ENCODE measurements around the gene SCN1B. TPM values are rescaled to one million over a fixed set of nuclear protein-coding genes. Genes with fewer than 3 reads are reported as not detected.

Gene SCN1B
- total and polyA plus RNA-seq, 9 donors, result 3.0 to 6.7 (median 3.5) TPM

DNA sequence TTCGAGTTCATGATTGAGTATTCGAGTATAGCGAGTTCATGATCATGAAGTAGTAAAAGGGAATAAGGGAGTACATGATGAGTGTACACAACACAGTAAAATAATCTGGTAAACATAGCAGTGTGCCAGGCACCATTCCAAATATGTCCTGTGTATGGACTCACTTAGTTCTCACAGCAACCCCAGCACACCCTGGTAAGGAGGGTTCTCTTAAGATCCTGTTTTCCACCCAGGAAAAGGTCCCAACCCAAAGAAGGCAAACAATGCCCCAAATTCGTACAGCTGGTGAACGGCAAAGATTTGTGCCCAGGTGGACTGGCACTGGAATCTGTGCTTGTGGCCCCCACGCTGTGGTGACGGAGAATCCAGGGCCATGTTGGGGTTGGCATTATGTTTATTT lies 32.7 kb downstream of the SCN1B start:
- WGBS (ENCODE audit: insufficient coverage), result 80% methylated on average over 2 of the region's 7 CpGs
- Histone ChIP-seq H3K27me3 (ENCODE audit: control insufficient read depth, insufficient read depth, low read length) (peaks cover 2% of the 10 kb centered on the region), H3K9me3 (replicated peaks; ENCODE audit: control insufficient read depth, low read depth, low read length) (no peaks in the 10 kb centered on the region), H3K36me3 (ENCODE audit: control insufficient read depth, insufficient read depth, low read length) (no peaks in the 10 kb centered on the region), H3K4me3 (ENCODE audit: low read length) (no peak overlapping the region), H3K4me1 (ENCODE audit: control insufficient read depth, insufficient read depth, low read length) (no peaks in the 10 kb centered on the region), H3K27ac (ENCODE audit: low read length) (no peak overlapping the region)
- DNase-seq, result no peak

- Histone ChIP-seq H3K36me3 (ENCODE audit: control insufficient read depth, insufficient read depth, low read length) (no peaks in the 10 kb centered on the region), H3K9me3 (replicated peaks; ENCODE audit: control insufficient read depth, low read depth, low read length) (no peaks in the 10 kb centered on the region), H3K4me1 (ENCODE audit: control insufficient read depth, insufficient read depth, low read length) (peaks cover 7% of the 10 kb centered on the region), H3K27ac (ENCODE audit: low read length) (no peak overlapping the region), H3K27me3 (ENCODE audit: control insufficient read depth, insufficient read depth, low read length) (no peaks in the 10 kb centered on the region), H3K4me3 (ENCODE audit: low read length) (no peak overlapping the region)
- DNase-seq, result no peak
- 70% methylated on average over 3 of the region's 10 CpGs for WGBS (ENCODE audit: insufficient coverage)
Measured at GRCh38 chr19:35063940-35064818, 33.9 kb downstream of the SCN1B start.

GRCh38 chr19:35065574-35065973 lies 35.3 kb downstream of the SCN1B start:
- Histone ChIP-seq H3K4me1 (ENCODE audit: control insufficient read depth, insufficient read depth, low read length) (peaks cover 11% of the 10 kb centered on the region), H3K9me3 (replicated peaks; ENCODE audit: control insufficient read depth, low read depth, low read length) (peaks cover 3% of the 10 kb centered on the region), H3K4me3 (ENCODE audit: low read length) (no peak overlapping the region), H3K27me3 (ENCODE audit: control insufficient read depth, insufficient read depth, low read length) (no peaks in the 10 kb centered on the region), H3K27ac (ENCODE audit: low read length) (no peak overlapping the region), H3K36me3 (ENCODE audit: control insufficient read depth, insufficient read depth, low read length) (no peaks in the 10 kb centered on the region)
- WGBS (ENCODE audit: insufficient coverage), result 90% methylated on average over 7 of the region's 10 CpGs
- DNase-seq, result no peak

GRCh38 chr19:35066121-35066520 lies 35.9 kb downstream of the SCN1B start:
- no peaks in the 10 kb centered on the region for H3K36me3 ChIP-seq (ENCODE audit: control insufficient read depth, insufficient read depth, low read length)
- 95% methylated on average over 11 of the region's 15 CpGs for WGBS (ENCODE audit: insufficient coverage)
- H3K27ac ChIP-seq (ENCODE audit: low read length), result no peak overlapping the region
- no peak for DNase-seq
- H3K4me3 ChIP-seq (ENCODE audit: low read length), result no peak overlapping the region
- peaks cover 11% of the 10 kb centered on the region for H3K4me1 ChIP-seq (ENCODE audit: control insufficient read depth, insufficient read depth, low read length)
- peaks cover 5% of the 10 kb centered on the region for H3K9me3 ChIP-seq (replicated peaks; ENCODE audit: control insufficient read depth, low read depth, low read length)
- no peaks in the 10 kb centered on the region for H3K27me3 ChIP-seq (ENCODE audit: control insufficient read depth, insufficient read depth, low read length)

DNA sequence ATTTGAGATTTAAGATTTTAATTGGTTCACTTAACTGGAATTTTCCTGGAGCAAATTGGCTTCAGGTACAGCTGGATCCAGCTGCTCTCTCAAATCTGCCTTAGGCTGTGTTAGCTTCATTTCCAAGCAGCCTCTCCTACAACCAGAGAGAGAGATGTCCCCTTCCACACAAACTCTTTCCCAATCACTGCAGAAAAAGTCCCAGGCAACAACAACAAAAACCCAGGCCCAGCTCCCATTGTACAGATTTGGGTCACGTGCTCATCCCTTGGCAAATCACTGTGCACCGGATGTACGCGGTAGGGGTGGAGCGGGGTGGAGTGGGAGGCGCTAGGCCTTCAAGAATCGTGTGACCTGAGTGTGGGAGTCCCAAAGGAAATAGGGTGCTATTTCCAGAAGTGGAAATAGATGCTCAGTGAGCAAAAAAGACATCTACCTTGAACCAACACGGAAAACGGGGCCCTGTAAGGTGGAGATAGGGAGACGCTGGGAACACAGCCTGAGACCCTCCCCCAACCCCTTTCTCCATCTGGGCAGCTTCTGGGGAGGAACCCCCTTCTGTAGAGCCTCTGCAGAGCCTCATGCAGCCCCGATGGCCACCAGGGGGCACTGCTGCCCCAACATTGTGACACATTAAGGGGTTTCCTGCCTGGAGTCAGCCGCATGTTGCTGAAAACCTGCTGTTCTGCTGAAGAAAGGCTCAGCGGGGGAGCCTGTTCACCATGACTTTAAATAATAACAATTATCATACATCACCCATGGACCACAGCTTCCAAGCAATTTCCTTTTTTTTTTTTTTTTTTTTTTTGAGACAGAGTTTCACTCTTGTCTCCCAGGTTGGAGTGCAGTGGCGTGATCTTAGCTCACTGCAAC lies 36.7 kb downstream of the SCN1B start:
- peaks cover 5% of the 10 kb centered on the region for H3K9me3 ChIP-seq (replicated peaks; ENCODE audit: control insufficient read depth, low read depth, low read length)
- H3K27me3 ChIP-seq (ENCODE audit: control insufficient read depth, insufficient read depth, low read length), result no peaks in the 10 kb centered on the region
- 23% methylated on average over 6 of the region's 14 CpGs for WGBS (ENCODE audit: insufficient coverage)
- peak; percentile 85 for DNase-seq
- no peak overlapping the region for H3K4me3 ChIP-seq (ENCODE audit: low read length)
- no peaks in the 10 kb centered on the region for H3K36me3 ChIP-seq (ENCODE audit: control insufficient read depth, insufficient read depth, low read length)
- H3K4me1 ChIP-seq (ENCODE audit: control insufficient read depth, insufficient read depth, low read length), result peaks cover 11% of the 10 kb centered on the region
- no peak overlapping the region for H3K27ac ChIP-seq (ENCODE audit: low read length)

DNA sequence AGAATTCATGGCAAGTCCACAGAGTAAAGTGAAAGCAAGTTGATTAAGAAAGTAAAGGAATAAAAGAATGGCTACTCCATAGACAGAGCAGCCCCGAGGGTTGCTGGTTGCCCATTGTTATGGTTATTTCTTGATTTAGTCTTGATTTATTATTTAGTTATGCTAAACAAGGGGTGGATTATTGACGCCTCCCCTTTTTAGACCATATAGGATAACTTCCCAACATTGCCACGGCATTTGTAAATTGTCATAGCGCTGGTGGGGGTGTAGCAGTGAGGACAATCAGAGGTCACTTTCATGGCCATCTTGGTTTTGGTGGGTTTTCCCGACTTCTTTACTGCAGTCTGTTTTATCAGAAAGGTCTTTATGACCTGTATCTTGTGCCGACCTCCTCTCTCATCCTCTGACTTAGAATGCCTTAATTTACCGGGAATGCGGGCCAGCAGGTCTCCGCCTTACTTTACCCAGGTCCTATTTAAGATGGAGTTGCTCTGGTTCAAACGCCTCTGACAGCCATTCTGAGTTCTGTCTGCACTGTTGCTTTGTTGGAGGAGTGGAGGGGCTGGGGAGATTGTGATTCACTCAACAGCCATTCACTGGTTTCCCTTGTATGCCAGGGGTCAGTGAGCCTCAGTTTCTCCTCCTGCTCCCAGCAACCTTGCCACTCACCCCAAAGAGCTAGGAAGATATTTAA lies 38.8 kb downstream of the SCN1B start:
- Histone ChIP-seq H3K4me3 (ENCODE audit: low read length) (no peak overlapping the region), H3K27ac (ENCODE audit: low read length) (no peak overlapping the region), H3K27me3 (ENCODE audit: control insufficient read depth, insufficient read depth, low read length) (no peaks in the 10 kb centered on the region), H3K36me3 (ENCODE audit: control insufficient read depth, insufficient read depth, low read length) (no peaks in the 10 kb centered on the region), H3K4me1 (ENCODE audit: control insufficient read depth, insufficient read depth, low read length) (peaks cover 11% of the 10 kb centered on the region), H3K9me3 (replicated peaks; ENCODE audit: control insufficient read depth, low read depth, low read length) (peaks cover 5% of the 10 kb centered on the region)
- 69% methylated on average over 4 of the region's 10 CpGs for WGBS (ENCODE audit: insufficient coverage)
- DNase-seq, result no peak

DNA sequence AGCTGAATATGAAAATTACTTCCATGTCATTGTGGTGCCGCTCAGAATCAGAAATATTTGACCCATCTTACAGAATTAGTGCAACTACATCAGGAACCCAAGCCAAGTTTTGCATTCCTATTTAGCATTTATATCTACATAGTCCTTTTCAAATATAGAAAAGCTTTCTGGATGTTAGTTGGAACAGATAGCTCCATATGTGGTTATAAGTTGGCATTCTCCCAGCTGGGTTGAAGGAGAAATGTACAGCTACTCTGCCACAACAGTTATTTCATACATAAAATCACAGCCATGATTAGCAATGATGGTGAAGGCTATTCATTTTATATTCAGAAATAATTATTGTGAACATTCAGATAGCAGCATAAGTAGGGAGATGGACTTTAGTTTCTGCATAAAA lies 39.4 kb downstream of the SCN1B start:
- peak; percentile 37 for DNase-seq
- Histone ChIP-seq H3K4me3 (ENCODE audit: low read length) (no peak overlapping the region), H3K27me3 (ENCODE audit: control insufficient read depth, insufficient read depth, low read length) (no peaks in the 10 kb centered on the region), H3K9me3 (replicated peaks; ENCODE audit: control insufficient read depth, low read depth, low read length) (peaks cover 5% of the 10 kb centered on the region), H3K27ac (ENCODE audit: low read length) (no peak overlapping the region), H3K4me1 (ENCODE audit: control insufficient read depth, insufficient read depth, low read length) (peaks cover 11% of the 10 kb centered on the region), H3K36me3 (ENCODE audit: control insufficient read depth, insufficient read depth, low read length) (no peaks in the 10 kb centered on the region)
- WGBS (ENCODE audit: insufficient coverage), result no CpG with 5 or more reads among the region's 1 CpG

DNA sequence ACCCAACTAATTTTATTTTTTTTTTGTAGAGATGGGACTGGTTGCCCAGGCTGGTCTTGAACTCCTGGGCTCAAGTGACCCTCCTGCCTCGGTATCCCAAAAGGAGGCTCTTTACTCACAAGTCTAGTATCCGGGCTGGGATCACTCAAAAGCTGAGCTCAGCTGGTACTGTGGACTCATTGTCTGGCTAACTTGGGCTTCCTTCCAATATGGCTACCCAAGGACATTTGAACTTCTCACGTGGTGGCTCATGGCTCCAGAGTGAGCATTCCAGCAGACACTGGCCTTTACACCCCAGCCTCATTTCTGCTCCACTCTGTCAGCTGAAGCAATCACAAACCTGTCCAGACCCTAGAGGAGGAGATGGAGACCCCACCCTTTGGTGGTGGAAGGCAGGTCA lies 40.2 kb downstream of the SCN1B start:
- Histone ChIP-seq H3K27me3 (ENCODE audit: control insufficient read depth, insufficient read depth, low read length) (no peaks in the 10 kb centered on the region), H3K36me3 (ENCODE audit: control insufficient read depth, insufficient read depth, low read length) (no peaks in the 10 kb centered on the region), H3K9me3 (replicated peaks; ENCODE audit: control insufficient read depth, low read depth, low read length) (peaks cover 5% of the 10 kb centered on the region), H3K27ac (ENCODE audit: low read length) (no peak overlapping the region), H3K4me1 (ENCODE audit: control insufficient read depth, insufficient read depth, low read length) (peaks cover 11% of the 10 kb centered on the region), H3K4me3 (ENCODE audit: low read length) (no peak overlapping the region)
- WGBS (ENCODE audit: insufficient coverage), result 81% methylated on average over 2 of the region's 3 CpGs
- DNase-seq, result no peak

GRCh38 chr19:35073516-35073915 lies 43.2 kb downstream of the SCN1B start:
- H3K9me3 ChIP-seq (replicated peaks; ENCODE audit: control insufficient read depth, low read depth, low read length), result peaks cover 5% of the 10 kb centered on the region
- peaks cover 2% of the 10 kb centered on the region for H3K27me3 ChIP-seq (ENCODE audit: control insufficient read depth, insufficient read depth, low read length)
- H3K4me3 ChIP-seq (ENCODE audit: low read length), result no peak overlapping the region
- no peaks in the 10 kb centered on the region for H3K36me3 ChIP-seq (ENCODE audit: control insufficient read depth, insufficient read depth, low read length)
- DNase-seq, result no peak
- H3K27ac ChIP-seq (ENCODE audit: low read length), result no peak overlapping the region
- WGBS (ENCODE audit: insufficient coverage), result 60% methylated on average over 8 of the region's 10 CpGs
- peaks cover 8% of the 10 kb centered on the region for H3K4me1 ChIP-seq (ENCODE audit: control insufficient read depth, insufficient read depth, low read length)

- WGBS (ENCODE audit: insufficient coverage), result 86% methylated on average over 3 of the region's 8 CpGs
- H3K4me3 ChIP-seq (ENCODE audit: low read length), result no peak overlapping the region
- DNase-seq, result no peak
- H3K27me3 ChIP-seq (ENCODE audit: control insufficient read depth, insufficient read depth, low read length), result peaks cover 2% of the 10 kb centered on the region
- H3K4me1 ChIP-seq (ENCODE audit: control insufficient read depth, insufficient read depth, low read length), result peaks cover 5% of the 10 kb centered on the region
- H3K27ac ChIP-seq (ENCODE audit: low read length), result no peak overlapping the region
- no peaks in the 10 kb centered on the region for H3K36me3 ChIP-seq (ENCODE audit: control insufficient read depth, insufficient read depth, low read length)
- peaks cover 5% of the 10 kb centered on the region for H3K9me3 ChIP-seq (replicated peaks; ENCODE audit: control insufficient read depth, low read depth, low read length)
Measured at GRCh38 chr19:35073941-35074340, 43.7 kb downstream of the SCN1B start.

Measured in muscle of leg (tissue), 11 donors.